ENCODE measurements around the gene SAAL1.

The SAAL1 gene

GRCh38 chr11:18054511-18055103 is 51.3 kb downstream of the SAAL1 start:
- no peaks in the 10 kb centered on the region for H3K9me3 ChIP-seq (ENCODE audit: control insufficient read depth, low read depth, low read length)
- no peaks in the 10 kb centered on the region for H3K36me3 ChIP-seq (ENCODE audit: control insufficient read depth, low read depth, low read length)
- no peak overlapping the region for H3K27ac ChIP-seq (ENCODE audit: low read length)
- no peak overlapping the region for H3K9ac ChIP-seq (ENCODE audit: low read length)
- no peak overlapping the region for H3K4me3 ChIP-seq (ENCODE audit: low read length)
- no peaks in the 10 kb centered on the region for H3K27me3 ChIP-seq (ENCODE audit: control insufficient read depth, insufficient read depth, low read length)
- H3K4me1 ChIP-seq (ENCODE audit: control insufficient read depth, low read depth, low read length), result no peaks in the 10 kb centered on the region

- Histone ChIP-seq H3K9ac (ENCODE audit: low read length) (no peak overlapping the region), H3K27ac (ENCODE audit: low read length) (no peak overlapping the region), H3K4me3 (ENCODE audit: low read length) (no peak overlapping the region), H3K4me1 (ENCODE audit: control insufficient read depth, low read depth, low read length) (no peaks in the 10 kb centered on the region), H3K36me3 (ENCODE audit: control insufficient read depth, low read depth, low read length) (no peaks in the 10 kb centered on the region), H3K27me3 (ENCODE audit: control insufficient read depth, insufficient read depth, low read length) (peaks cover 18% of the 10 kb centered on the region), H3K9me3 (ENCODE audit: control insufficient read depth, low read depth, low read length) (no peaks in the 10 kb centered on the region)
Observed at GRCh38 chr11:18050848-18051247, 55.0 kb downstream of the SAAL1 start.

GRCh38 chr11:18046116-18046777 is 59.6 kb downstream of the SAAL1 start, which contains the start of gene TPH1:
TPH1 (minus strand) TSS chr11:18046269; CDS start chr11:18040762, 5,507 bp downstream.
- H3K9ac ChIP-seq (ENCODE audit: low read length), result no peak within 1 kb of the TSS
- no peaks in the 10 kb centered on the region for H3K9me3 ChIP-seq (ENCODE audit: control insufficient read depth, low read depth, low read length)
- no peaks in the 10 kb centered on the region for H3K36me3 ChIP-seq (ENCODE audit: control insufficient read depth, low read depth, low read length)
- no peak within 1 kb of the TSS for H3K27ac ChIP-seq (ENCODE audit: low read length)
- H3K4me1 ChIP-seq (ENCODE audit: control insufficient read depth, low read depth, low read length), result no peaks in the 10 kb centered on the region
- H3K27me3 ChIP-seq (ENCODE audit: control insufficient read depth, insufficient read depth, low read length), result peaks cover 36% of the 10 kb centered on the region
- H3K4me3 ChIP-seq (ENCODE audit: low read length), result peak within 1 kb of the TSS; percentile 46

- Histone ChIP-seq H3K9ac (ENCODE audit: low read length) (no peak overlapping the region), H3K4me1 (ENCODE audit: control insufficient read depth, low read depth, low read length) (no peaks in the 10 kb centered on the region), H3K27me3 (ENCODE audit: control insufficient read depth, insufficient read depth, low read length) (no peaks in the 10 kb centered on the region), H3K9me3 (ENCODE audit: control insufficient read depth, low read depth, low read length) (no peaks in the 10 kb centered on the region), H3K4me3 (ENCODE audit: low read length) (no peak overlapping the region), H3K36me3 (ENCODE audit: control insufficient read depth, low read depth, low read length) (no peaks in the 10 kb centered on the region), H3K27ac (ENCODE audit: low read length) (no peak overlapping the region)
Observed at GRCh38 chr11:18036456-18036855, 69.4 kb downstream of the SAAL1 start.
